ENCODE data around the gene NECTIN2.
A peak's percentile ranks its signal among the peaks of the same experiment; 100 is the strongest.

Gene NECTIN2

DNA sequence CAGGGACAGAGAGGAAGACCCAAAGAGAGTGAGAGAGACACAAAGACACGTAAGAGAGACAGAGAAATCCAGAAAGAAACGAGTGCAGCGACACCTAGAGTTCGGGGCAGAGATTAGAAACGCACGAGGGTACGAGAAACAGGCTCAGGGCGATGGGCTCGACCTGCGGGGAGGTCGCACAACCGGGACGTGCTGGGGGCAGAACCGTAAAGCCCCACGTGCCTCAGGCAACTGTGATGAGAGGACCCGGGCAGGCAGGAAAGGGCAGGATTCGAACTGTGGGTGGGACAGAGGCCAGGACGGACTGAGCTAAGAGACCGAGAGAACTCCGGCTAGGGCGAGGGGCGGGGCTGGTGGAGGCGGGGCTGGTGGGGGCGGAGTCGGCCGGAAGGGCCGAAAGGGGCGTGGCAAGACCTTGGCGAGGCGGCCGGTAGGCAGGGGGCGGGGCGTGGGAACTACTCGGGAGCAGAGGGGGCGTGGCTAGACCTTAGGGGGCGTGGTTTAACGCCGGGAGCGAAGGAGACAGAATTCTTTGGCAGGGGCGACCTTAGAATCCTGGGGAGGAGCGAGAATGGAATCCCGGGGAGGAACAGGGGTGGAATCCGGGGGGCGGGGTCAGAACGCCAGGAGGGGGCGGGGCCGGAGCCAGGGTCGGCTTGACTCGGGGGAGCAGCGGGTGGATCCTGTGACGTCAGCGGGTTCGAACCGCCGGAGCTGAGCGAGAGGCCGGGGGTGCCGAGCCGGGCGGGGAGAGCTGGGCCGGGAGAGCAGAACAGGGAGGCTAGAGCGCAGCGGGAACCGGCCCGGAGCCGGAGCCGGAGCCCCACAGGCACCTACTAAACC, at the start of gene NECTIN2:
TSS of gene NECTIN2 (plus strand) at position 686 of the 843 bp plus-strand sequence. CDS start 229 bp downstream, outside the sequence.
- peak; percentile 47 to 71 for DNase-seq (ENCODE audit: low read depth in 1 of 2, low spot score in 1 of 2)

- DNase-seq (ENCODE audit: low read depth in 1 of 2, low spot score in 1 of 2) = no peak
Measured at GRCh38 chr19:44796701-44797115, 49.4 kb upstream of the NECTIN2 start.

DNA sequence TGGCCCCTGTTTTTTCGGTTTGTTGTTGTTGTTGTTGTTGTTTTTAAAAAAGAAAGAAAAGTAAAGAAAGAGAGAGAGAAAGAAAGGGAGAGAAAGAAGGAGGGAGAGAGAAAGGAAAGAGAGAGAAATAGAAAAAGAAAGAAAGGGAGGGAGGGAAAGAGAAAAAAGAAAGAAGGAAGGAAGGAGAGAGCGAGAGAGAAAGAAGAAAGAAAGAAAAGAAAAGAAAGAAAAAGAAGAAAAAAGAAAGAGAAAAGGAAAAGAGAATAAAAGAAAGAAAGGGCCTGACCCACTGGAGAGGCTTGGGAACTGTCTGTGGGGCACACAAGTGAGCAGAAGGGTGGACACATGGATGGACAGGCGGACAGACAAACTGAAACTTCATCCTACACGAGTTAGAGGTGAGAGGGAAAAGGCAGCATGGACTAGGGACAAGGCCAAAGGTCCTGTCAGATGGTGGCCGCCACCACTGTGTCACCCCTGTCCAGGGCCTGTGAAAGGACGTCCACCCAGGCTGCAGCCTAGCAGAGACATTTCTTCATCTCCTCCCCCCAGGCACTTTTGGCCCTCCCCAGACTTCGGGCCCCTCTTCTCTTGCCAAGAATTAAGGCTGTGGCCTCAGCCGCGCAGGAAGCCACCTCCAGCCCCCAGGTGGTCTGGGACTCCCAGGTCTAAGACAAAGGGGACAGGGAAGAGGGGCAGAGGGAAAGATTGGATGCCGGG, 46.3 kb upstream of the NECTIN2 start:
- no peak for DNase-seq (ENCODE audit: low read depth in 1 of 2, low spot score in 1 of 2)

DNA sequence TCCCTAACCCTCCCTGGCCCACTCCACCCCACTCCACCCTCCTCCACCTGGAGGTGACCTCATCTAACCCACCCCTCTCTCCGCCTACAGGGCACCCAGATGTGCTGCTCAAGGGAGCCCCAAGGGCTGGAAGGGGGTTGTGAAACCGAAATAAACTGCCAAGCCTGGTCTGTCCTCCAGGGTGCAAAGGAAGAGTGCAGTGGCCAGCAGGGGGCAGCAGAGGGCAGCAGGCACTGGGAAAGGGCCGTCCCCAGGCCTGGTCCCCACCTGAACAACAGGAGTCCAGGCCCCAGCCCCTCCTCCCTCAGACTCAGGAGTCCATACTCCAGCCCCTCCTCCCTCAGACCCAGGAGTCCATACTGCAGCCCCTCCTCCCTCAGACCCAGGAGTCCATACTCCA, 45.6 kb upstream of the NECTIN2 start:
- DNase-seq (ENCODE audit: low read depth in 1 of 2, low spot score in 1 of 2) = peak; percentile 64 to 67

DNA sequence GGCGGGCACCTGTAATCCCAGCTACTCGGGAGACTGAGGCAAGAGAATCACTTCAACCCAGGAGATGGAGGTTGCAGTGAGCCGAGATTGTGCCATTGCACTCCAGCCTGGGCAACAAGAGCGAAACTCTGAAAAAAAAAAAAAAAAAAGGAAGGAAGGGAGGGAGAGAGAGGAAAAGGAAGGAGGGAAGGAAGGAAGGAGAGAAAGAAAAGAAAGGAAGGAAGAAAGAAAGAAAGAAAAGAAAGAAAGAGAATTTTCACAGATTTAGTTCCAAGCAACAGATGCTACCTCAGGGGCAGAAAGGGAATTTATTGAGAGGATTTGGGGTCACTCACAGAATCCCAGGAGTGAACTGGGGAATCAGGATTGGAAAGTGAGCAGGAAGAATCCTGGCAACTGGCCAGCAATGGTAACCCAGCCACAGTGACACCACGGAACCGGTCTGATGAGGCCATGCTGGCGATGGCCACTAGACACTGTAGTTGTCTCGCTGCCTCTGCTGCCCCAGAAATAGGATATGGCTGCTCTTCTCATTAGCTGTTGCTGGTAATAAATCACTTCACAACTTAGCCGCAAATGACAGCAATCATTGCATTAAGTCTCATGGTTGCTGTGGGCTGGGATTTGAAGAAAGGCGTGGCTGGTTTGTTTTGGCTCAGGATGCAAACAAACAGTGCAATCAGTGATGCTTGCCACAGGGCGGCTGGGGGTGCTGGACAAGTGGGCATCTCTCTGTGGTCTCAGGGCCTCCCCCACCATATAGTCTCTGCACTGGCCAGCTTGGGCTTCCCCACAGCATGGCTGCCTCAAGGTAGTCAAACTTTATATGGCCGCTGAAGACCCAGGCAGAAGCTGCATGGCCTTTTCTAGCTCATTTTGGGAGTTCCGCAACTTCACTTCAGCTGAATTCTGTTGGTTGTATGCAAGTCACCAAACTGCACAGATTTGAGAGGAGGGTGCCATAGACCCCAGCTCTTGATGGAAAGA, 42.4 kb upstream of the NECTIN2 start:
- DNase-seq (ENCODE audit: low read depth in 1 of 2, low spot score in 1 of 2) = no peak

GRCh38 chr19:44806291-44806690, 39.8 kb upstream of the NECTIN2 start:
- no peak for DNase-seq (ENCODE audit: low read depth in 1 of 2, low spot score in 1 of 2)

- no peak for DNase-seq (ENCODE audit: low read depth in 1 of 2, low spot score in 1 of 2)
Measured at GRCh38 chr19:44807162-44807561, 38.9 kb upstream of the NECTIN2 start.

DNA sequence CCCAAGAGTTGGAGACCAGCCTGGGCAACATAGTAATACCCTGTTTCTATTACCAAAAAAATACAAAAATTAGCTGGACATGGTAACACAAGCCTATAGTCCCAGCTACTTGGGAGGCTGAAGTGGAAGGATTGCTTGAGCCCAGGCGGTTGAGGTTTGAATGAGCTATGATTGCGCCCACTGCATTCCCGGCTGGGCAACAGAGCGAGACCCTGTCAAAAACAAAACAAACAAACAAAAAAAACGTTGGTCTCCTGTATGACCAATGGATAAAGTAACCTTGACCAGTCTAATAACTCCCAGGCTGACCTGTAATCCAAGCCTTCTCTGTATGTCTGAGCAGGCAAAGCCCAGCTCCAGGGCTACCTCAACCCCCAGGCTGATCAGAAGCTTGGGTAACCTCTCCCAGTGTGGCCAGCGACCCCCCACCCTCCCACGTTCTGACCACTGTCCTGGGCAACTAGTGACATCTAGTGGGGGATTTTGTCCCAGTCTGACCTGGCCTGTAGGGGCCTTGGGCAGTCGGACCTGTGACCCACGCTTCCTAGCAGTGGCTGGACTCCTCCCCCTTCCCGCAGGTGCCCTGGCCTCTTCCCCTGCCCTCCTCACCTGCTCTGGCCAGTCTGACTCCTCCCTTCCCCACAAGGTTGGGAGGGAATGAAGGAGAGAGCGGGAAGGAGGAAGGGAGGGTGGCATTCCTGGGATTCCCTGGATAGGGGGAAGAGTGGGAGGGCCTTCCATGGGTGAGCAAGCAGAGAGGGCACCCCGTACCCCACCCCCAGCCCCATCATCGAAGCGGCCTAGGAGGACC, 38.2 kb upstream of the NECTIN2 start:
- DNase-seq (ENCODE audit: low read depth in 1 of 2, low spot score in 1 of 2) = no peak

DNA sequence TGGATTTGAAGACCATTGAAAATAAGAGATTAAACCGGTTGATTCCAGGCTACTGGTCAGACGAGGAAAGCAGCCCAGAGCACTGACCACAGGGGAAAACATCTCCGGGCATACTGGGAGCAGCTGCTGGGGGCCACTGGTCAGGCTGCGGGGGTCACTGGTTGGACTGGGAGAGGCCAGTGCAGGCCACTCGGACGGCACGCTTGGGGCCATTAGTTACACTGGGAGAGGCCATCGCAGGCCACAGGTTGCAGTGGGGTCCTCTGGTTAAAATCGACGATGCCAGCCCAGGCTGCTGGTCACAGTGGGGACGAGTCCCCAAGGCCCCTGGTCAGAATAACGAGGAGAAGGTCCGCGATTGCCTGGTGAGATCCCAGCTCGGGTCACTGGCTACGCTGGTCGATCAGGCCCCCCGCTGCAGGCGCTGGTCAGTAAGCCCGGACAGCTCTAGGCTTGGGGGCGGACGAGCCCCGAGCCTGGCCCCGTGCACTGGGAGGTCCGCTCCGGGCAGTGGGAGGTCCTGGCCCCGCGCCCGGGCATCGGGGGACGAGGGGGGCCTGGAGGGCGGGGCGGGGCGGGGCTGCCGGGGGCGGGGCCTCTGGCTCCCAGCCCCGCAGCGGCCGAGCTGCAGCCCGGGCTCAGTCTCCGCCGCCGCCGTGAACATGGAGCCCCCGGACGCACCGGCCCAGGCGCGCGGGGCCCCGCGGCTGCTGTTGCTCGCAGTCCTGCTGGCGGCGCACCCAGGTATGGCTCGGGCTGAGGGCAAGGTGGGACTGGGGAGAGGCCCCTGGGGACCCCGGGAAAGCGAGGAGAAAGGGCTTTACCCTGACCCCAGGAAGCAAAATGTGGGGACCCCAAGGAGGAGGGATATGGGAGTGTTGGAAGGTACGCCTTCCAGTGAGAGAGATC, 37.4 kb upstream of the NECTIN2 start, which contains the start of gene BCAM:
TSS of gene BCAM (plus strand) at position 641 of the 909 bp plus-strand sequence. CDS start at position 663, 22 bp downstream.
- DNase-seq (ENCODE audit: low read depth in 1 of 2, low spot score in 1 of 2) = no peak

DNA sequence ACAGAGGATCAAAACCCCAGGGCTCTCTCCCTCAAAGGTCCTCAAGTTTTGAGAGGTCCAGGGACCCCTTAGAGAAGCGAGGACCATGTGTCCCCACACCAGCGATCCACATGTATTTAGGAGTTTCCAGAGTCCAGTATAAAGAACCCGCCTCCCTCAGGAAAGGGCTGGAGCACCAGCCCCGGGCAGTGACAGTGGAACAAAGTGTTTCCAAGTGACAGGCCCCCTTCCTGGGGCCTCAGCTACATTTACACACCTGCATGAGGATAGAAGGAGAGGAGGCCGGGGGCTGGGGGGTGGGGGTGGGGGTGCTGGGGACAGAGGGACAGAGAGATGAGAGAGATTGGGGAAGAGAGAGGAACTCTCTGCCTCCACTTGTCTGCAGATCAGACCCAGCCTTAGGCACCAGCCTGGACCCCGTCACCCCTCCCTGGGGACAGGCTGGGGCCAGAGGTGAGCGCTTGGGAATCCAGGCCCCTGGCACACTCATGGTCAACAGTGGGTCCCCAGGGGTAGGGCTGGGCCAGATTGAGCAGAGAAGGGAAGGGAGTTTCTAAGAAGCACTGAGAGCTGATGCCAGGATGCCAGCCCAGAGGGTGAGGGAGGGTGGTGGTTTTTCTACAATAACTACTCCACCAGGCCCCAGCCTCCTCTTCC, 36.4 kb upstream of the NECTIN2 start:
- DNase-seq (ENCODE audit: low read depth in 1 of 2, low spot score in 1 of 2) = no peak

- no peak for DNase-seq (ENCODE audit: low read depth in 1 of 2, low spot score in 1 of 2)
Measured at GRCh38 chr19:44810234-44811121, 35.6 kb upstream of the NECTIN2 start.

DNA sequence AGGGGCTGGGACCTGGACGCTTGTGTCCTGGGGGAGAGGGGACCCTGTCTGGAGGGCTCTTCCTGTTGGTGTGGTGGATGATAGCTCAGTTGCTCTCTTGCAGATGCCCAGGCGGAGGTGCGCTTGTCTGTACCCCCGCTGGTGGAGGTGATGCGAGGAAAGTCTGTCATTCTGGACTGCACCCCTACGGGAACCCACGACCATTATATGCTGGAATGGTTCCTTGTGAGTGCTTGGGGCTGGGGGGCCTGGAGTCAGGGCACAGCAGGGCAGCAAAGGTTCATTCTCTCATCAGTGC, 35.0 kb upstream of the NECTIN2 start:
- no peak for DNase-seq (ENCODE audit: low read depth in 1 of 2, low spot score in 1 of 2)

DNA sequence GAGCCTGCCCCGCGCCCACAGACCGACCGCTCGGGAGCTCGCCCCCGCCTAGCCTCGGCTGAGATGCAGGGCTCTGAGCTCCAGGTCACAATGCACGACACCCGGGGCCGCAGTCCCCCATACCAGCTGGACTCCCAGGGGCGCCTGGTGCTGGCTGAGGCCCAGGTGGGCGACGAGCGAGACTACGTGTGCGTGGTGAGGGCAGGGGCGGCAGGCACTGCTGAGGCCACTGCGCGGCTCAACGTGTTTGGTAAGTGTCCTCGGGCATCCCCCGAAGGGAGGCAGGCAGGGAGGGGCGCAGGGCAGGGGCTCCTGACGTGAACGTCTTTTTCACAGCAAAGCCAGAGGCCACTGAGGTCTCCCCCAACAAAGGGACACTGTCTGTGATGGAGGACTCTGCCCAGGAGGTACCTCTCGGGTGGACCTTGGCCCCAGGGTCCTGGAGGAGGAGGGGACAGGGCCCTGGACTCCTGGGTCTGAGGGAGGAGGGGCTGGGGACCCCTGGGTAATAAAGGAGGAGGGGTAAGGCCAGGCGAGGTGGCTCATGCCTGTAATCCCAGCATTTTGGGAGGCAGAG, 33.9 kb upstream of the NECTIN2 start:
- no peak for DNase-seq (ENCODE audit: low read depth in 1 of 2, low spot score in 1 of 2)

DNA sequence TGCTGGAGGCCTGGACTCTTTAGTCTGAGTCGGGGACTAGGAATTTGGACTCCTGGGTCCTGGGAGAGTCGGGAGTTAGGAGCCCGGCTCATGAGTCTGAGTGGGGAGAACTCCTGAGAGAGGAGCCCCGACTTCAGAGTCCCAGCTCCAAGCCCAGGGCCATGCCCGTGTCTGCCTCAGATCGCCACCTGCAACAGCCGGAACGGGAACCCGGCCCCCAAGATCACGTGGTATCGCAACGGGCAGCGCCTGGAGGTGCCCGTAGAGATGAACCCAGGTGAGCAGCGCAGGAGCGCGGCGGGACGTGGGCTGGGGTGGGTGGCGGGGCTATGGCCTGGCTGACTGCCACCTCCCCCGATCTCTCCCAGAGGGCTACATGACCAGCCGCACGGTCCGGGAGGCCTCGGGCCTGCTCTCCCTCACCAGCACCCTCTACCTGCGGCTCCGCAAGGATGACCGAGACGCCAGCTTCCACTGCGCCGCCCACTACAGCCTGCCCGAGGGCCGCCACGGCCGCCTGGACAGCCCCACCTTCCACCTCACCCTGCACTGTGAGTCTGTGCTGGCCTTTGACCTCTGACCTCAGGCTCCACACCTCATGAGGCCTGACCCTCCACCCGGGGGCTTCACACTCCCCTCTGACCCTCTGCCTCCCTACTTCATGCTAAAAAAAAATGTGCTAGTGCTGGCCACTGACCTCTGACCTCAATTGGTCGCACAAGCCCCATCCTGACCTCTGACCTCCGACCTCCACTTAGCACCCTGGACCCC, 32.8 kb upstream of the NECTIN2 start:
- no peak for DNase-seq (ENCODE audit: low read depth in 1 of 2, low spot score in 1 of 2)

DNA sequence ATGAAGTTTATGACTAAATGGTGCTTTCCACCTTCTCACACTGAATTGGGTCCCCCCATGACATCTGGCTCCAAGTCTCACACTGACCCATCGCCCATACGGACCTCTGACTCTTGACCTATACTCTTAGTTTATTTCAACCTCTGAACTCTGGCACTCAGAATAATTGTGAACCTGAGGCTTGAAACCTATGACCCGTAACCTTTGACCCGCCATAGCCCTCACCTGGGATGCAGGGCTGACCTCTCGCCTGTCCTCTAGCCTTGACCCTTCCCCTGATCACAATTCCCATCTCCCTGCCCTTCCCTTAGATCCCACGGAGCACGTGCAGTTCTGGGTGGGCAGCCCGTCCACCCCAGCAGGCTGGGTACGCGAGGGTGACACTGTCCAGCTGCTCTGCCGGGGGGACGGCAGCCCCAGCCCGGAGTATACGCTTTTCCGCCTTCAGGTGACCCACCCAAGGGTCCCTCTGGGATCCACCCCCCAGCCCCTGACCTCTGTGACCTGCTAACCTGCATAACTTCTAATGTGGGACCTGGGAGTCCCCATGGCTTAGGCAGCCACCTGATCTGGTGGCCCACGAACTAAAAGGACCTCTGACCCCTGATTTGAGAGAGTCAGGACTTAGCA, 32.1 kb upstream of the NECTIN2 start:
- DNase-seq (ENCODE audit: low read depth in 1 of 2, low spot score in 1 of 2) = no peak

DNA sequence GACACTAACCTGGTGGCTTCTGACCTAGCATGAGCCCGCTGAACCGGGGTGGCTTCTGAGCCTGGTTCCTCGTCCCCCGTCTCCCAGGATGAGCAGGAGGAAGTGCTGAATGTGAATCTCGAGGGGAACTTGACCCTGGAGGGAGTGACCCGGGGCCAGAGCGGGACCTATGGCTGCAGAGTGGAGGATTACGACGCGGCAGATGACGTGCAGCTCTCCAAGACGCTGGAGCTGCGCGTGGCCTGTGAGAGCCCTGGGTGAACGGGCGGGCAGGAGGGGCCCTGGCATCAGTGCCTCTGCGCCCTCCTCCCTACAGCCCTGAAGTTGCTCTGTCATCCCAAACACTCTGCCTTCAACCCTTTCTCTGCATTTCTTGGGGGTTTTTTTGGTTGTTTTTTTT, 31.6 kb upstream of the NECTIN2 start:
- no peak for DNase-seq (ENCODE audit: low read depth in 1 of 2, low spot score in 1 of 2)
